ENCODE data around the gene OPRM1.
A peak's percentile ranks its signal among the peaks of the same experiment; 100 is the strongest.

OPRM1 gene

DNA sequence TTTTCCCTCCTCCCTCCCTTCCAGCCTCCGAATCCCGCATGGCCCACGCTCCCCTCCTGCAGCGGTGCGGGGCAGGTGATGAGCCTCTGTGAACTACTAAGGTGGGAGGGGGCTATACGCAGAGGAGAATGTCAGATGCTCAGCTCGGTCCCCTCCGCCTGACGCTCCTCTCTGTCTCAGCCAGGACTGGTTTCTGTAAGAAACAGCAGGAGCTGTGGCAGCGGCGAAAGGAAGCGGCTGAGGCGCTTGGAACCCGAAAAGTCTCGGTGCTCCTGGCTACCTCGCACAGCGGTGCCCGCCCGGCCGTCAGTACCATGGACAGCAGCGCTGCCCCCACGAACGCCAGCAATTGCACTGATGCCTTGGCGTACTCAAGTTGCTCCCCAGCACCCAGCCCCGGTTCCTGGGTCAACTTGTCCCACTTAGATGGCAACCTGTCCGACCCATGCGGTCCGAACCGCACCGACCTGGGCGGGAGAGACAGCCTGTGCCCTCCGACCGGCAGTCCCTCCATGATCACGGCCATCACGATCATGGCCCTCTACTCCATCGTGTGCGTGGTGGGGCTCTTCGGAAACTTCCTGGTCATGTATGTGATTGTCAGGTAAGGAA is at the start of gene OPRM1:
Gene OPRM1 (plus strand): TSS at position 10 of the 612 bp plus-strand sequence. CDS start 305 bp downstream, at position 315.
- TF ChIP-seq, protein P1, sequence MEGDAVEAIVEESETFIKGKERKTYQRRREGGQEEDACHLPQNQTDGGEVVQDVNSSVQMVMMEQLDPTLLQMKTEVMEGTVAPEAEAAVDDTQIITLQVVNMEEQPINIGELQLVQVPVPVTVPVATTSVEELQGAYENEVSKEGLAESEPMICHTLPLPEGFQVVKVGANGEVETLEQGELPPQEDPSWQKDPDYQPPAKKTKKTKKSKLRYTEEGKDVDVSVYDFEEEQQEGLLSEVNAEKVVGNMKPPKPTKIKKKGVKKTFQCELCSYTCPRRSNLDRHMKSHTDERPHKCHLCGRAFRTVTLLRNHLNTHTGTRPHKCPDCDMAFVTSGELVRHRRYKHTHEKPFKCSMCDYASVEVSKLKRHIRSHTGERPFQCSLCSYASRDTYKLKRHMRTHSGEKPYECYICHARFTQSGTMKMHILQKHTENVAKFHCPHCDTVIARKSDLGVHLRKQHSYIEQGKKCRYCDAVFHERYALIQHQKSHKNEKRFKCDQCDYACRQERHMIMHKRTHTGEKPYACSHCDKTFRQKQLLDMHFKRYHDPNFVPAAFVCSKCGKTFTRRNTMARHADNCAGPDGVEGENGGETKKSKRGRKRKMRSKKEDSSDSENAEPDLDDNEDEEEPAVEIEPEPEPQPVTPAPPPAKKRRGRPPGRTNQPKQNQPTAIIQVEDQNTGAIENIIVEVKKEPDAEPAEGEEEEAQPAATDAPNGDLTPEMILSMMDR (conservative IDR thresholded peaks at IDR 0.05; ENCODE audit: control insufficient read depth, insufficient read depth, low read depth, low read length), result no peak
- DNase-seq (ENCODE audit: low read depth), result peak; percentile 15
- no peak within 1 kb of the TSS for H3K4me3 ChIP-seq (ENCODE audit: control insufficient read depth, low read depth, low read length)

DNA sequence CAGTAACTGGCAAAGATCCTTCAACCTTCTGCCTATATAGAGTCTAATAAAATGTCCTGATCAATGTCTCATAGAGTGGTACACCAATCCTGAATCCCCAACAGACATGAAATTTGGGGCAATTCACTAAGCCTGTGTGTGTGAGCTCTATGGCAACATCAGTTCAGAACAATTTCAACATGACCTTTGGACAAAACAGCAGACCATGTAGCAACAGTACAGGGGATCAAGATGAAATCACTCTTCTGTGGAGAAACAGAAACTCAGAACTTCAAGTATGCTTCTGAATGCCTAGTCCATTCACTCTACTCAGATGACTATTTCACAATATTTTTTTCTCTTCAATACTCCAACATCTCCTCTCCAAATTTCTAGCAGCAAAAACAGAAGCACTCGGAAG is 49.1 kb upstream of the OPRM1 start:
- TF ChIP-seq, protein P1 (conservative IDR thresholded peaks at IDR 0.05; ENCODE audit: control insufficient read depth, insufficient read depth, low read depth, low read length), result no peak
- DNase-seq (ENCODE audit: low read depth), result no peak
- H3K4me3 ChIP-seq (ENCODE audit: control insufficient read depth, low read depth, low read length), result no peak overlapping the region

DNA sequence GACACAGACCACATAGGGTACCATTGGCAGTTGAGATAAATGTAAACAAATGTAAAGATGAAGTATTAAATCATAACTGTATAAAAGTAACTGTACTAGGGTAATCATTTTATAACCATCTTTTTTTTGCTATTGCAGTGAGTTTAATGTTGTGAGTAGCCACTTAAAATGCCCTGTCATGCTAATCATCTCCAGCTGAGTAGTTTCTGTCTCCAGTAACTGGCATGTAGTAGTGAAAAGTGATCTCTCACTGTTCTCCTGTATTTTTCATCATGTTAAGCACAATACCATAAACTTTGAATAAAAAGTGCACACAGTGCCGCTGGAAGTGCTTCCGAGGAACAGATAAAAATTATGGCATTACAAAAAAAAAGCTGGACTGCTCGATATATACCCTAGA is 45.0 kb upstream of the OPRM1 start:
- no peak overlapping the region for H3K4me3 ChIP-seq (ENCODE audit: control insufficient read depth, low read depth, low read length)
- TF ChIP-seq, protein P1 (conservative IDR thresholded peaks at IDR 0.05; ENCODE audit: control insufficient read depth, insufficient read depth, low read depth, low read length), result no peak
- DNase-seq (ENCODE audit: low read depth), result no peak

DNA sequence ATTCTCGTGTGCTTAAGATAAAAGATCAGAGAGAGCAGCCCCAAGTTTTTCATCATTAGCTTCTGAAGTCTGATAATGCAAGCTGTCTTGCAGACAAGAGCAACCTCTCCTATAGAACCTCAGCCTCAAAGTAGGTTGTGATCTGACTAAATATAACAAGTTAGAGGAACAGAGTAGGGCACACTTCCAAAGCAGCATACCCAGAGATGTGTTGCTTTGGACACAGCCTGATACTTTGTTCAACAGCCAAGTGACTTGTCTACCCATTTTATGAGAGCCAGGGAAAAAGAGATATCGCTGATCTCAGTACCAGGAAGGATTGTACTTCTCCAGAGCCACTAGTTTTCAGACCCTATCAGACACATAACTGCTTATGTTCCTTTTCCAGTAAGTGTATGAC is 44.2 kb upstream of the OPRM1 start:
- H3K4me3 ChIP-seq (ENCODE audit: control insufficient read depth, low read depth, low read length), result no peak overlapping the region
- TF ChIP-seq, protein P1 (conservative IDR thresholded peaks at IDR 0.05; ENCODE audit: control insufficient read depth, insufficient read depth, low read depth, low read length), result no peak
- no peak for DNase-seq (ENCODE audit: low read depth)

DNA sequence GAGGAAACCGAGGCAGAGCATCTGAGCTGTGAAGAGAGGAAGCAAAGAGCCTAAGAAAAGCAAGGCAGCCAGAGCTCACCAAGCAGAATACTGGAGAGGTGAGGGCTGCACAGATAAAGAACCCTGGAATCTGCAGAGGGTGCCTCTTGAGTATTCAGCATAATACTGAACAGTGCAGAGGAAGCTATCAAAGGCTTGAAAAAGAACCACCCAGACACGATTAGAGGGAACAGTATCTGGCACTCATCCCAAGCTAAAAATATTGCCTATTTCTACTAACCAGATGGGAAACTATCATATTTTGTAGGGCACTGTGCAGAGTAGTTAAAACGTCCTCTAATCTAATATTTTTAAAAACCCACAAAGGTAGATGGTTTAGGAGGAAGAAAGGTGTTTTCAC is 41.8 kb upstream of the OPRM1 start:
- H3K4me3 ChIP-seq (ENCODE audit: control insufficient read depth, low read depth, low read length), result no peak overlapping the region
- no peak for DNase-seq (ENCODE audit: low read depth)
- TF ChIP-seq, protein P1 (conservative IDR thresholded peaks at IDR 0.05; ENCODE audit: control insufficient read depth, insufficient read depth, low read depth, low read length), result no peak

DNA sequence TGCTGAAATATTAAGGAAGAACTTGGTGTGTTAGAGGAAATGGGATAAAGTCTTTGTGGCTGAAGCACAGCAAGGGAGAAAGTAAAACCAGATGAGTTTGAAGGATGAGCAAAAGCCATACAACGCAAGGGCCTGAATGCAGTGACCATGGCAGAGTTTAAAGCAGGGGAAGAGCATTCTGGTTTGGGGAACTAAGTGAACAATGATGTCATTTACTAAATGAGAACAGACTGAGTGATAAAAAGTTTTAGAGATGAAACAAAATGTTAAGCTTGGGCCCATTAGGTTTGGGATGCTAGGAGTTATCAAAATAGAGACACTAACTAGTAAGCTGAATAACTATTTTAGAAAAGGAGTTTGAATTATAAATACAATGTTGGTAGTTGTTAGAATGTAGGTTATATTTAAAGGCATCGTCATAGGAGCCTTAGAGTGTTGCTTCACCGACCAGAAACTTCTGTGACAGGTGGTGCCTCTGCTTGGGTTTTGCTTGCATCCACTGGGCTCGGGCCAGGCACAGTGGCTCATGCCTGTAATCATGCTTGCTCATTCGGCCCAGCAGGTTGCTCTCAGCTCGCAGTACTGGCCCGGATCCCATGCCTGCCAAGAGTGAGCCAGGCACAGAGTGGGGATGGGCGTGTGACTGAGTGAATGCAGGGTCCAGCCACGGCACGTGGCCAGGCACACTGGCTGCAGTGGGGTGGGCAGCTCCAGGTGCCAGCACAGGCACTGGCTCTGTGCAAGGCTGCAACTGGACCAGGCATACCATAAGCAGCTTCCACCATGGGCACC is 37.4 kb upstream of the OPRM1 start:
- H3K4me3 ChIP-seq (ENCODE audit: control insufficient read depth, low read depth, low read length), result no peak overlapping the region
- TF ChIP-seq, protein P1 (conservative IDR thresholded peaks at IDR 0.05; ENCODE audit: control insufficient read depth, insufficient read depth, low read depth, low read length), result no peak
- no peak for DNase-seq (ENCODE audit: low read depth)
